ENCODE results near the gene CERK. TPM values are rescaled to one million over a fixed set of nuclear protein-coding genes. Genes with fewer than 3 reads are reported as not detected.
A peak's percentile ranks its signal among the peaks of the same experiment; 100 is the strongest.

CERK gene
- total RNA-seq, 1 experiment from 2014 or later, result 45.6 TPM

DNA sequence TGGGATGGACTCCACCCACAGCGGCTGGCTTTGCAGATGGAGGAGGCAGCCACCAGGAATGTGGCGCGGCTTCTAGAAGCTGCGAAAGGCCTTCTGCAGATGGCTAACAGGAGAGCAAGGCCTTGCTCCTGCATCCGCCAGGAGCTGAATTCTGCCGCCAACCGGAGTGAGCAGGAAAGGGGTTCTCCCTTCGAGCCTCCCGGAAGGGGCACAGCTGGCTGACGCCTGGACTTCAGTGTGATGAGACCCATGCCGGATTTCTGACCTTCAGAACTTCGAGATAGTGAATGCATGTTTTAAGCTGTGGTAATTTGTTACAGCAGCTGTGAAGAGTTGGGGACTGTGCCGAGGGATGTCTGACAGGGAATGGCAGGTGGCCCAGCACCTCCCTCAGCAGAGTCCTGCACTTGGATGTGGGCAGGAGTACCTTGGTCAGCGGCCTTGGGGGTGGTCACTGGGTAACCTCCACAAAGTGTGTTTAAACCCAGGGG is 32.1 kb upstream of the CERK start:
- DNase-seq (ENCODE audit: low spot score) (no peak), ATAC-seq (no peak)
- H3K36me3 Mint-ChIP-seq, result peaks cover 3% of the 10 kb centered on the region; the same call in 1 of the 2 replicates
- ChIA-PET POLR2A (no interaction called here), CTCF (interaction anchor here (0.6 to 1.4 kb wide), 4 partner anchors 11 to 206 kb away, joined by 3 to 5 read pairs (median 4); no protein-coding TSS in a partner anchor)
- TF ChIP-seq NR1H2 (CRISPR knock-in tag; IDR thresholded peaks at IDR 0.05), result no peak
- TF ChIP-seq NFE2L1 (CRISPR knock-in tag; IDR thresholded peaks at IDR 0.05), result no peak
- TF ChIP-seq, protein P1, sequence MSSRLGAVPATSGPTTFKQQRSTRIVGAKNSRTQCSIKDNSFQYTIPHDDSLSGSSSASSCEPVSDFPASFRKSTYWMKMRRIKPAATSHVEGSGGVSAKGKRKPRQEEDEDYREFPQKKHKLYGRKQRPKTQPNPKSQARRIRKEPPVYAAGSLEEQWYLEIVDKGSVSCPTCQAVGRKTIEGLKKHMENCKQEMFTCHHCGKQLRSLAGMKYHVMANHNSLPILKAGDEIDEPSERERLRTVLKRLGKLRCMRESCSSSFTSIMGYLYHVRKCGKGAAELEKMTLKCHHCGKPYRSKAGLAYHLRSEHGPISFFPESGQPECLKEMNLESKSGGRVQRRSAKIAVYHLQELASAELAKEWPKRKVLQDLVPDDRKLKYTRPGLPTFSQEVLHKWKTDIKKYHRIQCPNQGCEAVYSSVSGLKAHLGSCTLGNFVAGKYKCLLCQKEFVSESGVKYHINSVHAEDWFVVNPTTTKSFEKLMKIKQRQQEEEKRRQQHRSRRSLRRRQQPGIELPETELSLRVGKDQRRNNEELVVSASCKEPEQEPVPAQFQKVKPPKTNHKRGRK (CRISPR knock-in tag; IDR thresholded peaks at IDR 0.05; ENCODE audit: borderline replicate concordance), result no peak
- TF ChIP-seq JUN (CRISPR knock-in tag; IDR thresholded peaks at IDR 0.05), result no peak
- TF ChIP-seq, protein P2, sequence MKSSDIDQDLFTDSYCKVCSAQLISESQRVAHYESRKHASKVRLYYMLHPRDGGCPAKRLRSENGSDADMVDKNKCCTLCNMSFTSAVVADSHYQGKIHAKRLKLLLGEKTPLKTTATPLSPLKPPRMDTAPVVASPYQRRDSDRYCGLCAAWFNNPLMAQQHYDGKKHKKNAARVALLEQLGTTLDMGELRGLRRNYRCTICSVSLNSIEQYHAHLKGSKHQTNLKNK (CRISPR knock-in tag; IDR thresholded peaks at IDR 0.05), result no peak
- no peak for TF ChIP-seq SP1 (CRISPR knock-in tag; conservative IDR thresholded peaks at IDR 0.05)
- TF ChIP-seq EMX1 (CRISPR knock-in tag; IDR thresholded peaks at IDR 0.05), result no peak
- no peak for TF ChIP-seq ZNF423 (CRISPR knock-in tag; IDR thresholded peaks at IDR 0.05)
- TF ChIP-seq CREM (CRISPR knock-in tag; IDR thresholded peaks at IDR 0.05), result no peak
- TF ChIP-seq, protein P3, sequence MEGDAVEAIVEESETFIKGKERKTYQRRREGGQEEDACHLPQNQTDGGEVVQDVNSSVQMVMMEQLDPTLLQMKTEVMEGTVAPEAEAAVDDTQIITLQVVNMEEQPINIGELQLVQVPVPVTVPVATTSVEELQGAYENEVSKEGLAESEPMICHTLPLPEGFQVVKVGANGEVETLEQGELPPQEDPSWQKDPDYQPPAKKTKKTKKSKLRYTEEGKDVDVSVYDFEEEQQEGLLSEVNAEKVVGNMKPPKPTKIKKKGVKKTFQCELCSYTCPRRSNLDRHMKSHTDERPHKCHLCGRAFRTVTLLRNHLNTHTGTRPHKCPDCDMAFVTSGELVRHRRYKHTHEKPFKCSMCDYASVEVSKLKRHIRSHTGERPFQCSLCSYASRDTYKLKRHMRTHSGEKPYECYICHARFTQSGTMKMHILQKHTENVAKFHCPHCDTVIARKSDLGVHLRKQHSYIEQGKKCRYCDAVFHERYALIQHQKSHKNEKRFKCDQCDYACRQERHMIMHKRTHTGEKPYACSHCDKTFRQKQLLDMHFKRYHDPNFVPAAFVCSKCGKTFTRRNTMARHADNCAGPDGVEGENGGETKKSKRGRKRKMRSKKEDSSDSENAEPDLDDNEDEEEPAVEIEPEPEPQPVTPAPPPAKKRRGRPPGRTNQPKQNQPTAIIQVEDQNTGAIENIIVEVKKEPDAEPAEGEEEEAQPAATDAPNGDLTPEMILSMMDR (IDR thresholded peaks at IDR 0.05), result no peak
- no peak for TF ChIP-seq MYBL2 (CRISPR knock-in tag; IDR thresholded peaks at IDR 0.05)
- TF ChIP-seq, protein P4, sequence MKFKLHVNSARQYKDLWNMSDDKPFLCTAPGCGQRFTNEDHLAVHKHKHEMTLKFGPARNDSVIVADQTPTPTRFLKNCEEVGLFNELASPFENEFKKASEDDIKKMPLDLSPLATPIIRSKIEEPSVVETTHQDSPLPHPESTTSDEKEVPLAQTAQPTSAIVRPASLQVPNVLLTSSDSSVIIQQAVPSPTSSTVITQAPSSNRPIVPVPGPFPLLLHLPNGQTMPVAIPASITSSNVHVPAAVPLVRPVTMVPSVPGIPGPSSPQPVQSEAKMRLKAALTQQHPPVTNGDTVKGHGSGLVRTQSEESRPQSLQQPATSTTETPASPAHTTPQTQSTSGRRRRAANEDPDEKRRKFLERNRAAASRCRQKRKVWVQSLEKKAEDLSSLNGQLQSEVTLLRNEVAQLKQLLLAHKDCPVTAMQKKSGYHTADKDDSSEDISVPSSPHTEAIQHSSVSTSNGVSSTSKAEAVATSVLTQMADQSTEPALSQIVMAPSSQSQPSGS (CRISPR knock-in tag; IDR thresholded peaks at IDR 0.05; ENCODE audit: borderline replicate concordance, low read depth), result no peak
- TF ChIP-seq, protein P5, sequence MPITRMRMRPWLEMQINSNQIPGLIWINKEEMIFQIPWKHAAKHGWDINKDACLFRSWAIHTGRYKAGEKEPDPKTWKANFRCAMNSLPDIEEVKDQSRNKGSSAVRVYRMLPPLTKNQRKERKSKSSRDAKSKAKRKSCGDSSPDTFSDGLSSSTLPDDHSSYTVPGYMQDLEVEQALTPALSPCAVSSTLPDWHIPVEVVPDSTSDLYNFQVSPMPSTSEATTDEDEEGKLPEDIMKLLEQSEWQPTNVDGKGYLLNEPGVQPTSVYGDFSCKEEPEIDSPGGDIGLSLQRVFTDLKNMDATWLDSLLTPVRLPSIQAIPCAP (CRISPR knock-in tag; IDR thresholded peaks at IDR 0.05), result no peak
- no peak overlapping the region for H3K27ac Mint-ChIP-seq
- no peaks in the 10 kb centered on the region for H3K9me3 Mint-ChIP-seq
- no peak overlapping the region for H3K4me3 Mint-ChIP-seq
- H3K27me3 Mint-ChIP-seq (ENCODE audit: low read depth), result no peaks in the 10 kb centered on the region
- H3K4me1 Mint-ChIP-seq, result peaks cover 15% of the 10 kb centered on the region

DNA sequence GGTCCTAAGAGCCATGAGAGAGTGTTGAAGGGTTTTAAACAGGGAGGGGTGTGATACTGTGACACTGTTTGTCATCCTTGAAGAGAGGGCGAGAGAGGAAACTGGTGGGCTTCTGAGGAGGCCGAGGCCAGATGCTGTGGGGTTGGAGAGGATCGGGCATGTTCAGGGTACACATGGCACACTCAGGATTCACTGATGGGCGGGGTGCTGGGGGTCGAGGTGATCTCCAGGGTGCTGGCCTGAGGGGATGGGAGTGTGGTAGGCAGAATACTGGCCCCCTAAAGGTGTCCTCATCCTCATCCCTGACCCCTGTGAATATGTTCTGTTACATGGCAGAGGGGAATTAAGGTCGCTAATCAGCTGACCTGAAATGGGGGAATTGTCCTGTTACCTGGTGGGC is 31.7 kb upstream of the CERK start:
- POLR2A ChIA-PET, result no interaction called here

More for the DNA sequence above, 31.7 kb upstream of the CERK start:
- no peak for ATAC-seq
- TF ChIP-seq, protein P6, sequence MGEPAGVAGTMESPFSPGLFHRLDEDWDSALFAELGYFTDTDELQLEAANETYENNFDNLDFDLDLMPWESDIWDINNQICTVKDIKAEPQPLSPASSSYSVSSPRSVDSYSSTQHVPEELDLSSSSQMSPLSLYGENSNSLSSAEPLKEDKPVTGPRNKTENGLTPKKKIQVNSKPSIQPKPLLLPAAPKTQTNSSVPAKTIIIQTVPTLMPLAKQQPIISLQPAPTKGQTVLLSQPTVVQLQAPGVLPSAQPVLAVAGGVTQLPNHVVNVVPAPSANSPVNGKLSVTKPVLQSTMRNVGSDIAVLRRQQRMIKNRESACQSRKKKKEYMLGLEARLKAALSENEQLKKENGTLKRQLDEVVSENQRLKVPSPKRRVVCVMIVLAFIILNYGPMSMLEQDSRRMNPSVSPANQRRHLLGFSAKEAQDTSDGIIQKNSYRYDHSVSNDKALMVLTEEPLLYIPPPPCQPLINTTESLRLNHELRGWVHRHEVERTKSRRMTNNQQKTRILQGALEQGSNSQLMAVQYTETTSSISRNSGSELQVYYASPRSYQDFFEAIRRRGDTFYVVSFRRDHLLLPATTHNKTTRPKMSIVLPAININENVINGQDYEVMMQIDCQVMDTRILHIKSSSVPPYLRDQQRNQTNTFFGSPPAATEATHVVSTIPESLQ (CRISPR knock-in tag; IDR thresholded peaks at IDR 0.05), result no peak
- no peak for TF ChIP-seq SOX15 (CRISPR knock-in tag; IDR thresholded peaks at IDR 0.05)
- TF ChIP-seq NR3C1 (CRISPR knock-in tag; conservative IDR thresholded peaks at IDR 0.05; ENCODE audit: low read depth), result no peak
- TF ChIP-seq, protein P7, sequence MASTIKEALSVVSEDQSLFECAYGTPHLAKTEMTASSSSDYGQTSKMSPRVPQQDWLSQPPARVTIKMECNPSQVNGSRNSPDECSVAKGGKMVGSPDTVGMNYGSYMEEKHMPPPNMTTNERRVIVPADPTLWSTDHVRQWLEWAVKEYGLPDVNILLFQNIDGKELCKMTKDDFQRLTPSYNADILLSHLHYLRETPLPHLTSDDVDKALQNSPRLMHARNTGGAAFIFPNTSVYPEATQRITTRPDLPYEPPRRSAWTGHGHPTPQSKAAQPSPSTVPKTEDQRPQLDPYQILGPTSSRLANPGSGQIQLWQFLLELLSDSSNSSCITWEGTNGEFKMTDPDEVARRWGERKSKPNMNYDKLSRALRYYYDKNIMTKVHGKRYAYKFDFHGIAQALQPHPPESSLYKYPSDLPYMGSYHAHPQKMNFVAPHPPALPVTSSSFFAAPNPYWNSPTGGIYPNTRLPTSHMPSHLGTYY (CRISPR knock-in tag; IDR thresholded peaks at IDR 0.05), result no peak
- TF ChIP-seq, protein P5 (CRISPR knock-in tag; IDR thresholded peaks at IDR 0.05), result no peak
- Mint-ChIP-seq H3K27me3 (ENCODE audit: low read depth) (no peaks in the 10 kb centered on the region), H3K36me3 (peaks cover 3% of the 10 kb centered on the region; the same call in 1 of the 2 replicates), H3K4me3 (no peak overlapping the region), H3K4me1 (peaks cover 11% of the 10 kb centered on the region), H3K27ac (peak overlapping the region; percentile 73; the same call in 1 of the 2 replicates), H3K9me3 (no peaks in the 10 kb centered on the region)
- CTCF ChIA-PET, result interaction anchor here (1.1 to 1.4 kb wide), 3 partner anchors 11 to 206 kb away, joined by 4 to 7 read pairs (median 5); no protein-coding TSS in a partner anchor
- DNase-seq (ENCODE audit: low spot score), result no peak

Measured in WTC11 (cell line).